ENCODE measurements around the gene SLC16A14.

SLC16A14 gene

DNA sequence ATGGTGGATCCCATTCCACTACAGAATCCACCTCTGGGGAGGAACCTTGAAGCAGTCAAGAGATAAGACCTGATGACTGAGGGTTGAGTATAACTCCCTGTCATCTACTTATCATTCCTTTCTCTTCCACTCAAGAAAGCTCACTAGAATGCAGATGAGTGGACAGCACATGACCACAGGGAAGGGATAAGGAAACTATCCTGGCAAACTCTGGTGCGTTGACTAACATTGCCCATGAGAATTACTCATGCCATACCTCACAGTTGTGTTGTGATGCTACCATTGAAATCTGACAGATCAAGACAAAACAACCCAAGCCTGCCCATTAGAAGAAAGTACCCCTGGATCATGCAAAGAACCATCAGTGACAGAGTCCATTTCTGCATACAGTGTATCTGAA is 26.5 kb downstream of the SLC16A14 start:
- DNase-seq, result no peak

DNA sequence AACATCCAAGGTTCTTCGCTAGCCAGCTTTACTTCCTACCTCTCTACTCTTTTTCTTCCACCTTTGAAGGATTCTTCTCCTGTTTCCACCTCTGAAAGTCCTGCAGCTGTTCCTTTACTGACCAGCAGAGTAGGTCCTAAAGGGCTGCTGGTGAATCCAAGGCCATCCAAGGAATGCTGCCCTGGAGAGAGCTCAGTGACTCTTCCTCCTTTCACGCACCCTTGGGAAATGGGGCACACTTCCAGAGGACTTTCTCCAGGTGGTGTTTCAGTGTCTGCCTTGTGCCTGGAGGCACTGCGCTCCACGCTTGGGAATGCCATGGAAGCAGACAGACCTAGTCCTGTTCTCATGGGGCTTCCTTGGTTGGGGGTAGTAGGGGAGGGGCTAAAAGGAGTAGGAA is 45.4 kb downstream of the SLC16A14 start:
- no peak for DNase-seq

DNA sequence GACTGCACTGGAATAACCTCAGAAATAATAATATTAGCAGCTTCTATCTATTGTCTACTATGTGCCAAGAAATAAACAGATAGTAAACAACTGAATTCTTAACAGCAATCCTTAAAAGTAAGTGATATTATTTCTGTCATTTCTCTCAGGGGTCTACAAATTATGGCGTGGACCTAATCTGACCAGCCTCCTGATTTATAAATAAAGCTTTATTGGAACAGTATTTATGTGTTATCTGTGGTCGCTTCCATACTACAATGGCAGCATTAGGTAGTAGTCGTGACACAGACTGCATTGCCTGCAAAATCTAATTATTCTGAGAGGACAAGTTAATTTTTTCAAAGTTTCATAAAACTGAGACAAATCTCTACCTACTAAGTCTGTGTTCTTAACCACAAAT is 49.0 kb downstream of the SLC16A14 start:
- DNase-seq, result no peak

DNA sequence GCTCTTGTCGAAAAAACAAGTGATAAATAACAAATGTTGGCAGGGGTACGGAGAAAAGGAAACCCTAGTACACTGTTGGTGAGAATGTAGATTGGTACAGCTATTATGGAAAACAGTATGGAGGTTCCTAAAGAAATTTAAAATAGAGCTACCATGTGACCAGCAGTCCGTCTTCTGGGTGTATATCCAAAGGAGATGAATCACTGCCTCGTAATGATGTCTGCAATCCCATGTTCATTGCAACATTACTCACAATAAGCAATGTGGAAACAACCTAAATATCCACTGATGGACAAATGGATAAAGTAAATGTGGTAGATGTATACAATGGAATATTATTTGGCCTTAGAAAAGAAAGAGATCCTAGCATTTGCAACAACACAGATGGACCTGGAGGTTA is 50.6 kb downstream of the SLC16A14 start:
- no peak for DNase-seq

DNA sequence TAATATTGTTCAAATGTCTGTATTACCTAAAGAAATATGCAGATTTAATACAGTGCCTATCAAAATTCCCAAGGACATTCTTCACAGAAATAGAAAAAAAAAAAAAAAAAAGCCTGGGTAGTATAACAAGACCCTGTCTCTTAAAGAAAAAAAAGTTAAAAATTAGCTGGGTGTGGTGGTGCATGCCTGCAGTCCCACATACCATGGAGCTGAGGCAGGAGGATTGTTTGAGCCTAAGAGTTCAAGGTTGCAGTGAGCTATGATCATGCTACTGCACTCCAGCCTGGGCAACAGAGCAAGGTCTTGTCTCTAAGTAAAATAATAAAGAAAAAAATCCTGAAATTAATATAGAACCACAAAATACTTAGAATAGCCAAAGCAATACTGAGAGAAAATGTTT is 51.9 kb downstream of the SLC16A14 start:
- no peak for DNase-seq

DNA sequence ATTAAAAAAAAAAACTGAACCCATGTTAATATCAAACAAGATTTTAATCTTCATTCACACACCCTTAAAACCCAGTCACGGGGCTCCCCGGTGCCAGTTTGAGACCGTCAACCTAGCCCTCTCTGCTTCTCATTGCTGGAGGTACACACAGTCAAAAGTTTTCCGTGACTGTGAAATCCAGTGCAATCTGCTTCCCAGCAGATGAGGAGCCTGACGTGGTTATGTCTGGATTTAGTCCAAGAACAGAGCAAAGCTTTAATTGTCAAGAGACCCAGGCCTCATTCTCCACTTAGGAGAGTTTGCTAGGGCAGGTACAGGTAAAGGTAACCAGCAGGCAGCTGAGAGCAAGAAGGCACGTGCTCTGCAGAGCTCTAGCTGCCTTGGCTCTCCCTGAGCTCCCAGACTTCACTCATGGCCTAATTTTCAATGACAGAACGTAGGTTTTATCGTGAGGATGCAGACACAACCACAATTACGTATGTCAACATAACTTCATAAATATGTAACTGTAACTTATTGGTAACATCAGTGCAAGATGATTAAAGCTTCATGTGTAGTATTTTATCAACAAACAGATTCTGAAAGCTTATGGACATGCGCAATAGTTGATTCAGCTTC is 56.3 kb downstream of the SLC16A14 start:
- DNase-seq, result no peak

DNA sequence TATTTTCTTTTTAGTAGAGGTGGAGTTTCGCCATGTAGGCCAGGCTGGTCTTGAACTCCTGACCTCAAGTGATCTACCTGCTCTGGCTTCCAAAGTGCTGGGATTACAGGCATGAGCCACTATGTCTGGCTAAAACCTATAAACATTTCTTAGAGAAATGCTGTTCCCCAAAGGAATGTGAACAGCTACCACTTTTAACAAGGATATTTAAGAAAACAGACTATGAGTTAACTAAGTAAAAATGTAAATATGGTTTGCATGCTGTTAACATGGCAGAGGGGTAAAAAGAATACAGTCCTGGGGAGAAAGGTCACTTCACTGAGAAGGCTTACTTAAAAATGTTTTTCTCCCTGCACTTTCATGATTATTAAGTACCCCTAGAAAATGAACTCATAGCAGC is 57.1 kb downstream of the SLC16A14 start:
- no peak for DNase-seq

DNA sequence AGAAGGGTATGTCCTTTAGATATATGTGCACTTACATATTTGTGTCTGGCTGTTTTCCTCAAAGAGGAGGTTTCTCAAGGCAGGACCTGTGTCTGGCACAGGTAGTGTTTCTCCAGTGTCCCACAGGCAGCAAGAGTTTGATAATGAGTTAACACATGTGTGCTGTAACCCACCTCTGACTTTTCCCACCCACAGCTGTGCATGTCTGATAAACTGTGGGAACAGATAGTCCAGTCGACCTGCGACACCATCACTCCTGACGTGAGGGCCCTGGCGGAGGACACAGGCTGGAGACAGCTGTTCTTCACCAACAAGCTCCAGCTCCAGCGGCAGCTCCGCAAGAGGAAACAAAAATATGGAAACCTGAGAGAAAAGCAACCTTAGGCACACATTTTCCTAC is 58.2 kb downstream of the SLC16A14 start:
- no peak for DNase-seq

DNA sequence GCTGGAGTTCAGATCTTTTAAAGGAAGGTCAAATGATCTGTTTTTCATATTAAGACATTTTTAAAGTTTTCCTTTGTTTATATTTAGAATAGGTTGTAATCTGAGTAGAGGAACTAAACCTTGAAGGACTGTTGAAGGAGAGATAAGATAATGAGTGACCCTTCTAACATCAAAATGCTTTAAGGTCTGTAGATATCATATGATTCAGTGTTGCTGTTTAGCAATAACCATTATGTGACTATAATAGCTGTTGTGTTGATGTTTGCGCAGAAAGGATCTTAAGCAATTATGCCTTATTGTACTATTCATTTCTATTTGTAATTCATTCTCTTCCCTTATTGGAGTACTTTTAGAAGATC is 60.0 kb downstream of the SLC16A14 start:
- DNase-seq, result no peak

DNA sequence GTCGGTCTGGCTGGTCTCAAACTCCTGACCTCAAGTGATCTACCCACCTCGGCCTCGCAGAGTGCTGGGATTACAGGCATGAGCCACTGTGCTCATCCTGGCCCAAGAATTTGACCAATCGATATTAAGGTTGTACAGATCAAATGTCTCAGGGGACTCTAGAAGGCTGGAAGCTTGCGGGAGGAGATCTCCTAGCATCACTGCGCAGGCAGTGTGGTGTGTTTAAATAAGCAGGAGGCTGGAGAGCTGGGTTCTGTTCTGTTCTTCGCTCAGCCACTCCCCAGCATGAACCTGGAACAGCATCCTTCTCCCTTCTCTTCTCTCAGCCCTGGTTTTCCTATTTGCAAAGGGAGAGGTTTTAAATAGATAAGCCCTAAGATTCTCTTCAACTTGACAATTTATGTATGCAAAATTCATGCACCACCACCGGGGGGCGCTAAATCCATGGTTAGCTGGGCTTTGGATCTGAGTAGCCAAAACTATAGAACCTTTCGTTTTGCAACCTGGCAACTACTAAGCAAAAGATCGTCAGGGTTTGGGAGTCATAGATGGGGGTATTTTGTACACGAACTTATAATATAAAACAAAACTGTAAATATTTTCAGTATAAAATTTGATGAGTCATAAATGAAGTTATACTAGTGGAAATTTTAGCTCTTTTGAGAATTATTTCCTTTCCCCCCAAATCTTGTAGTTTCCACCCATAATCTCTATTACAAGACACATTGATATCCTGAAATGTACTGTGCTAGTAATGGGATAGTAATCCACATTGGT is 60.6 kb downstream of the SLC16A14 start:
- peak; percentile 7 for DNase-seq

DNA sequence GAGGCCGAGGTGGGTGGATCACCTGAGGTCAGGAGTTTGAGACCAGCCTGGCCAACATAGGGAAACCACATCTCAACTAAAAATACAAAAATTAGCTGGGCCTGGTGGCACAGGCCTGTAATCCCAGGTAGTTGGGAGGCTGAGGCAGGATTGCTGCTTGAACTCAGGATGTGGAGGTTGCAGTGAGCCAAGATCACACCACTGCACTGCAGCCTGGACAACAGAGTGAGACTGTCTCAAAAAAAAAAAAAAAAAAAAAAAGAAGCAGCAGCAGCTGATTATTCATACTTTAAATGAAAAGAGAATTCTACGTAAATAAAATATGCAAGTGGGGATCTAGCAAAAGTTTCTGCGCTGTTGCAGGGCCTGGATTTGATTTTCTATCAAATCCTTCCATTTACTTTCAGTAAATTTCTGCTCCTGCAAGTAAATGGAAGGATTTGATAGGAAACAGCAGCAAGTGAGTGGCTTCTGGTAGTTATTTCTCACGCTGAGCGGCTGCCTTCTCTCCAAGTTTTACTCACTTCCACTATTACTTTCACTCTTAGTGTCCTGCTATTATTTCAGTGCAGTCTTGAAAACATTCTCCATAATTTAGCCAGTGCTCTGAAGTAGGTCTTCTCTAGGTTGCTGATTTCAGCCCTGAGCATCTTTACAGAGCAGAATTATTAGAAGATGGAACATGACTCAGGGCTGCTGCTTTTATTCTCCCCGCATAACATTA is 68.4 kb downstream of the SLC16A14 start:
- no peak for DNase-seq

DNA sequence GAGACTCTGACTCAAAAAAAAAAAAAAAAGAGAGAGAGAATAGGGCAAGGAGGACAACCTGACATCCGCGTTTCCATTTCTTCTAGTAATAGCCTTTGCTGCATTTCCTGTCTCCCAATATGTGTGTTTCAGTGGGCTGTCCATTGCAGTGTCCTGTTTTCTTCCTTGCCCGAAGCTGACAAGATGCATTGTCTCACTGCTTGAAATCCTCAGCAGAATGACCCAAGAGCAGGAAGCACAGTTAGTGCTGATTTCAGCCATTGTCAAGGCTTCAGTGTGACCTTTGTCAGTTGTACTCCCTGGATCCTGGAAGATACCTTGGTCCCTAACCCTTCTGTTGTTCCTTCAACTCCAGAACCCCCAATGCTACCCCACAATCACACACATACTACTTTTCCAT is 71.2 kb downstream of the SLC16A14 start:
- DNase-seq, result no peak

DNA sequence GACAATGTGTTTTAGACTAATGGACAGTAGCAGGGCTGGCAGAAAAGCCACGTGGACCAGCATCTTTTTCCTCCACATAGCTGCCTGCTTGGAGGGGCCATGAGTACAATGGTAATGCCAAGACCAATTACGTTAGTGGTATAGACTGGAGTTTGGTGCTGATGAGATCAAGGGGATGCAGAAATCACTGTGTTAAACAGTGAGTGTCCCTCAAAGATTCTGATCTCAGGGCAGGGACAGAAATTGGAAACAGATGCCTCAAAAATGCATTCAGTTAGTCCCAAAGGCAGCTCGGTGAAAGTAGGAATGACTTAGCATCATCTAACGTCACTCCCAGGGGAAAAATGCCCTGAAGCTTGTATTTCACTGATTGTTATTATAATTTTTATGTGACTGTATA is 72.4 kb downstream of the SLC16A14 start:
- no peak for DNase-seq

DNA sequence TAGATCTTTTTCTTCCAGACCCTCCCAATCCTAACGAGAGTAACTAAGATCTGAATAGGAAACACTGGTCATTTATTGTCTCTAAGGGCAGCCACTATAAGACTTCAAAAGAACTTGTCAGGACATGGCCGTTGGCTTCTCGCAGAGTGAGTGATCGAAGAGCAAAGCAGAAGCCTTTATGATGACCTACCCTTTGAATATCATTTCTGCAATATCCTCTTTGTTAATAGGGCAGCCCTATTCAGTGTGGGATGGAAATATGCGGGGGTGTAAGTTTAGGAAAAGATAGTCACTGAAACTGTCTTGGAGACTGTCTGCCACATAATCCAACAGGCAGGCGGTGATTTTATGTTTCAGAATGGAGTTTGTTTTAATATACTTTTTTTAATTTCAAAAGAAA is 75.5 kb downstream of the SLC16A14 start:
- no peak for DNase-seq
